ENCODE results near the gene PRTG.
A peak's percentile ranks its signal among the peaks of the same experiment; 100 is the strongest.

GRCh38 chr15:55587321-55588069, 155.5 kb downstream of the PRTG start:
- TF ChIP-seq CTCF (IDR thresholded peaks at IDR 0.05) (no peak), EZH2 (IDR thresholded peaks at IDR 0.05) (peak; percentile 75)
